PC-9 (cell line): ENCODE results near the gene PDE6B. TPM values are rescaled to one million over a fixed set of nuclear protein-coding genes. Genes with fewer than 3 reads are reported as not detected.

Experiments
- BruUV-seq: library from RNA; stranded (reverse); fragments of 400-500 nt; replicated peaks from 2 replicates; lab custom pipeline; 2021; lab: Mats Ljungman, UMichigan
- CTCF ChIA-PET: fragments of 300-600 bp; sonication (Branson Sonifier 250); formaldehyde crosslinking; loops from one replicate; lab custom pipeline; 2022; ENCODE audit warnings: antibody characterized with exemption; lab: Charles Lee
- POLR2A ChIA-PET: fragments of 300-600 bp; sonication (Branson Sonifier 250); formaldehyde crosslinking; loops from one replicate; lab custom pipeline; 2022; ENCODE audit warnings: antibody characterized with exemption; ENCODE audit not compliant: unreplicated experiment; lab: Charles Lee
- DNase-seq, 2 experiments: peaks; one replicate each; pipeline versions ENCODE4 v3.0.0 to v3.0.0-alpha.2; 2015 to 2022; ENCODE audit warnings: mixed read lengths in 1 of 2
- H2AFZ ChIP-seq: fragments of 200-600 bp; sonication (generic); 2 replicates; pipeline ENCODE4 v1.8.1; 2017; ENCODE audit warnings: antibody characterized with exemption
- H3F3A ChIP-seq: fragments of 200-600 bp; sonication (generic); 2 replicates; pipeline ENCODE4 v1.8.1; 2017; ENCODE audit warnings: antibody characterized with exemption, mild to moderate bottlenecking, low read depth; ENCODE audit not compliant: insufficient read depth
- H3K27ac ChIP-seq: fragments of 200-600 bp; sonication (generic); 2 replicates; pipeline ENCODE4 v1.6.1; 2016; ENCODE audit warnings: mixed run types
- H3K27me3 ChIP-seq: fragments of 200-600 bp; sonication (generic); 2 replicates; pipeline ENCODE4 v1.6.1; 2016; ENCODE audit warnings: low read depth, mixed run types; ENCODE audit not compliant: insufficient read depth
- H3K36me3 ChIP-seq: fragments of 200-600 bp; sonication (generic); 2 replicates; pipeline ENCODE4 v1.6.1; 2016; ENCODE audit warnings: low read depth, mixed run types
- H3K4me1 ChIP-seq: fragments of 200-600 bp; sonication (generic); replicated peaks from 2 replicates; pipeline ENCODE4 v1.6.1; 2016; ENCODE audit warnings: mixed run types; ENCODE audit not compliant: insufficient read depth
- H3K4me2 ChIP-seq: fragments of 200-600 bp; sonication (generic); 2 replicates; pipeline ENCODE4 v1.6.1; 2017; ENCODE audit warnings: mixed run types
- H3K4me3 ChIP-seq: fragments of 200-600 bp; sonication (generic); 2 replicates; pipeline ENCODE4 v1.6.1; 2016; ENCODE audit warnings: mixed run types
- H3K79me2 ChIP-seq: fragments of 200-600 bp; sonication (generic); 2 replicates; pipeline ENCODE4 v1.6.1; 2017; ENCODE audit warnings: low read depth, mixed run types
- H3K9me2 ChIP-seq: fragments of 200-600 bp; sonication (generic); 2 replicates; pipeline ENCODE4 v1.8.1; 2017; ENCODE audit warnings: mild to moderate bottlenecking; ENCODE audit not compliant: insufficient read depth
- H3K9me3 ChIP-seq: fragments of 200-600 bp; sonication (generic); 2 replicates; pipeline ENCODE4 v1.8.1; 2016; ENCODE audit warnings: low read depth; ENCODE audit not compliant: insufficient read depth
- H4K20me1 ChIP-seq: fragments of 200-600 bp; sonication (generic); 2 replicates; pipeline ENCODE4 v1.8.1; 2017; ENCODE audit not compliant: insufficient read depth
- EZH2 ChIP-seq: fragments of 200-600 bp; sonication (generic); IDR thresholded peaks from 2 replicates; pipeline ENCODE4 v1.8.0; 2017; ENCODE audit warnings: antibody characterized with exemption, low read depth
- intact Hi-C: fragments of 100-400 bp; cut with micrococcal nuclease; formaldehyde crosslinking; loops from one replicate; pipeline ENCODE4 v1.10.0; 2022; ENCODE audit not compliant: unreplicated experiment
- total RNA-seq: library from RNA; stranded (reverse); gene quantifications from 2 replicates; pipeline ENCODE4 v1.2.3, GENCODE V29; 2021
- TF ChIP-seq, protein P1 (sequence below): fragments of 200-600 bp; sonication (generic); conservative IDR thresholded peaks from 2 replicates; pipeline ENCODE4 v1.6.1; 2017; ENCODE audit warnings: mixed run types, antibody characterized with exemption, mild to moderate bottlenecking, moderate library complexity

Gene PDE6B
- total RNA-seq, 1 experiment from 2014 or later = 5.9 TPM

DNA sequence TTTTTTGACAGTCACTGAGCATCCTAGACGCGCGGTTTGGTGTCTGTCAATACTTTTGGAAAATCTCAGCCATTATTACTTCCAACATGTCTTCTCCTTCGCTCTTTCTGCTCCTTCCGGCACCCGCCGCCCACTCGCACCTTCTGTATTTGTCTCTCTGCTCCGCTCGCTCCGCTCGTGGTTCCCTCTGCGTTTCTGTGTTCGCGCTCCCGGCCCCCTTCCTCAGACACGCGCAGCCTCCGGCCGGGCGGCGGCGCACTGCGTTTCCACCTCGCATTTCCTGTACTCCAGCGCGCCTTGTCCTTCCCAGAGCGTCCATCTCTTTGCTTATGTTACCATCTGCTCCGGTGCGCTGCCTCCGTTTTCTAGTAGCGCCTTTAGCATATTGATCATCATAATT is 21.1 kb downstream of the PDE6B start:
- intact Hi-C loops = no loop called here
- Histone ChIP-seq H2AFZ (no peak overlapping the region), H3K9me2 (no peaks in the 10 kb centered on the region), H3K9me3 (peaks cover 5% of the 10 kb centered on the region; the same call in 1 of the 2 replicates), H3K36me3 (no peaks in the 10 kb centered on the region), H4K20me1 (no peaks in the 10 kb centered on the region), H3K79me2 (no peaks in the 10 kb centered on the region), H3K27ac (no peak overlapping the region), H3F3A (no peaks in the 10 kb centered on the region), H3K4me3 (no peak overlapping the region), H3K4me1 (no peaks in the 10 kb centered on the region), H3K27me3 (peaks cover 80% of the 10 kb centered on the region), H3K4me2 (no peak overlapping the region)
- DNase-seq = no peak
- BruUV-seq = no TSS peak
- CTCF ChIA-PET = no interaction called here
- POLR2A ChIA-PET = no interaction called here
- TF ChIP-seq EZH2 = no peak
- TF ChIP-seq, protein P1, sequence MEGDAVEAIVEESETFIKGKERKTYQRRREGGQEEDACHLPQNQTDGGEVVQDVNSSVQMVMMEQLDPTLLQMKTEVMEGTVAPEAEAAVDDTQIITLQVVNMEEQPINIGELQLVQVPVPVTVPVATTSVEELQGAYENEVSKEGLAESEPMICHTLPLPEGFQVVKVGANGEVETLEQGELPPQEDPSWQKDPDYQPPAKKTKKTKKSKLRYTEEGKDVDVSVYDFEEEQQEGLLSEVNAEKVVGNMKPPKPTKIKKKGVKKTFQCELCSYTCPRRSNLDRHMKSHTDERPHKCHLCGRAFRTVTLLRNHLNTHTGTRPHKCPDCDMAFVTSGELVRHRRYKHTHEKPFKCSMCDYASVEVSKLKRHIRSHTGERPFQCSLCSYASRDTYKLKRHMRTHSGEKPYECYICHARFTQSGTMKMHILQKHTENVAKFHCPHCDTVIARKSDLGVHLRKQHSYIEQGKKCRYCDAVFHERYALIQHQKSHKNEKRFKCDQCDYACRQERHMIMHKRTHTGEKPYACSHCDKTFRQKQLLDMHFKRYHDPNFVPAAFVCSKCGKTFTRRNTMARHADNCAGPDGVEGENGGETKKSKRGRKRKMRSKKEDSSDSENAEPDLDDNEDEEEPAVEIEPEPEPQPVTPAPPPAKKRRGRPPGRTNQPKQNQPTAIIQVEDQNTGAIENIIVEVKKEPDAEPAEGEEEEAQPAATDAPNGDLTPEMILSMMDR = no peak

DNA sequence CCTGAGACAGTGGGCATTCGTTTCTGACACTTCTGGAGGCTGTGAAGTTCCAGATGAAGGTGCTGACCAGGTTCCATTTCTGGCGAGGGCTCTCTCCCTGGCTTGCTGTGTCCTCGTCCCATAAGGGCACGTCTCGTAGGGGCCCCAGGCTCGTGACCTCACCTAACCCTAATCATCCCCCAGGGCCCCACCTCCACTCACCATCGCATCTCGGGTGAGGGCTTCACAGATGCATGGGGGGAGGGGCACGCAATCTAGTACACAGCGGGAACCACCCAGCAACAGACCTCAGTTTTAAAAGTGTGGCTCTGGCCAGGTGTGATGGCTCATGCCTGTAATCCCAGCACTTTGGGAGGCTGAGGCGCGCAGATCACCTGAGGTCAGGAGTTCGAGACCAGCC is 22.1 kb downstream of the PDE6B start:
- no peaks in the 10 kb centered on the region for H4K20me1 ChIP-seq
- no peaks in the 10 kb centered on the region for H3K79me2 ChIP-seq
- DNase-seq = no peak
- H3K4me2 ChIP-seq = no peak overlapping the region
- TF ChIP-seq, protein P1 = no peak
- TF ChIP-seq EZH2 = no peak
- no peak overlapping the region for H3K4me3 ChIP-seq
- ChIA-PET POLR2A (no interaction called here), CTCF (no interaction called here)
- no peaks in the 10 kb centered on the region for H3F3A ChIP-seq
- no peaks in the 10 kb centered on the region for H3K36me3 ChIP-seq
- no peak overlapping the region for H3K27ac ChIP-seq
- H3K4me1 ChIP-seq = no peaks in the 10 kb centered on the region
- H2AFZ ChIP-seq = no peak overlapping the region
- H3K9me2 ChIP-seq = no peaks in the 10 kb centered on the region
- intact Hi-C loops = no loop called here
- BruUV-seq = no TSS peak
- peaks cover 80% of the 10 kb centered on the region for H3K27me3 ChIP-seq
- no peaks in the 10 kb centered on the region for H3K9me3 ChIP-seq

DNA sequence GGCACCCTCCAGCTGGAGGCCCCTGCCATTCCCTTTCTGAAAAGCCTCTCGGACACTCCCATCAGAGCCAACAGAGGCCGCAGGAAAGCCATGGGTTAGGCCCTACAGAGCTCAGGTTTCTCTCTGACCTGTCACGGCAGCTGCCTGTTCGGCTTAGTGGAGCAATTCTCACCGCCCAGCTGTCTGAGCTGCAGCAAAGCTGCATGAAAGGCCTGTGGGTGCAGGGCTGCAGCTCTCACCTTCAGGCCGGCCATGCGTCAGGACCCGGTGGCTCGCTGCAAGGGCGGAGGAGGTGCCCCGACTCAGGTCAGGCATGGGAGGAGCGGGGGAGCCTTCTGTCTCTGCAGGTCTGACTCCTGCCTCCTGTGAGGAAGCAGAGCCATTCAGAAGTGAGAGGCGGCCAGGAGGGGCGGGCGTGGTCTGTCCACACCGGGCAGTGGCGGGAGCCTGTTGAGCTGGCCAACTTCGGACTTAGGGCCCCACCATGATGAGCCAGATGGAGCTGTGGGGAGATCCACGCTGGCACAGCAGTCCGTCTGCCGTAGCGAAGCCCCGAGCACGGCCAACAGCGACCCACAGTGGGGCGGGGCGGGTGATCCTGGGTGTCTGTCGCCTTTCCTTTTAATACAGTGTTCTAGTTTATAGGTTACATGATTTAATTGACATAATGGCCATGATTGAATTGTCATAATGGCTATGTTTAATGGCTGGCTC is 23.4 kb downstream of the PDE6B start:
- ChIA-PET POLR2A (no interaction called here), CTCF (interaction anchor here (0.5 kb wide), 1 partner anchor 22 kb away, joined by 3 read pairs; no protein-coding TSS in a partner anchor)
- TF ChIP-seq EZH2 = no peak
- TF ChIP-seq, protein P1 = no peak
- H4K20me1 ChIP-seq = no peaks in the 10 kb centered on the region
- no peak overlapping the region for H3K4me3 ChIP-seq
- no peaks in the 10 kb centered on the region for H3K4me1 ChIP-seq
- intact Hi-C loops = no loop called here
- no peaks in the 10 kb centered on the region for H3F3A ChIP-seq
- H3K27ac ChIP-seq = no peak overlapping the region
- BruUV-seq = no TSS peak
- DNase-seq = peak in 1 of 2 experiments; percentile 39
- H3K27me3 ChIP-seq = peaks cover 82% of the 10 kb centered on the region
- H3K36me3 ChIP-seq = no peaks in the 10 kb centered on the region
- H2AFZ ChIP-seq = no peak overlapping the region
- H3K4me2 ChIP-seq = no peak overlapping the region
- no peaks in the 10 kb centered on the region for H3K79me2 ChIP-seq
- H3K9me3 ChIP-seq = no peaks in the 10 kb centered on the region
- no peaks in the 10 kb centered on the region for H3K9me2 ChIP-seq
